ENCODE data around the gene CAPZB.

The CAPZB gene

GRCh38 chr1:19468397-19468956, 16.9 kb downstream of the CAPZB start:
- no peak for DNase-seq (ENCODE audit: low read depth)

- no peak for DNase-seq (ENCODE audit: low read depth)
These were observed 17.8 kb downstream of the CAPZB start for GRCh38 chr1:19467199-19468187.

GRCh38 chr1:19466112-19466561, 19.2 kb downstream of the CAPZB start:
- no peak for DNase-seq (ENCODE audit: low read depth)

- DNase-seq (ENCODE audit: low read depth): no peak
These were observed 19.7 kb downstream of the CAPZB start for GRCh38 chr1:19465650-19466049.

GRCh38 chr1:19465123-19465522, 20.2 kb downstream of the CAPZB start:
- no peak for DNase-seq (ENCODE audit: low read depth)

GRCh38 chr1:19464696-19465095, 20.6 kb downstream of the CAPZB start:
- no peak for DNase-seq (ENCODE audit: low read depth)

- DNase-seq (ENCODE audit: low read depth): no peak
These were observed 21.9 kb downstream of the CAPZB start for GRCh38 chr1:19463504-19463803.

GRCh38 chr1:19462781-19463503, 22.4 kb downstream of the CAPZB start:
- DNase-seq (ENCODE audit: low read depth): no peak

- no peak for DNase-seq (ENCODE audit: low read depth)
These were observed 24.2 kb downstream of the CAPZB start for GRCh38 chr1:19461220-19461554.

GRCh38 chr1:19460535-19461219, 24.7 kb downstream of the CAPZB start:
- DNase-seq (ENCODE audit: low read depth): no peak

GRCh38 chr1:19458815-19459417, 26.4 kb downstream of the CAPZB start:
- DNase-seq (ENCODE audit: low read depth): no peak

GRCh38 chr1:19457607-19458006, 27.7 kb downstream of the CAPZB start:
- DNase-seq (ENCODE audit: low read depth): no peak

GRCh38 chr1:19456968-19457441, 28.3 kb downstream of the CAPZB start:
- no peak for DNase-seq (ENCODE audit: low read depth)

GRCh38 chr1:19455353-19455752, 30.0 kb downstream of the CAPZB start:
- no peak for DNase-seq (ENCODE audit: low read depth)

GRCh38 chr1:19454265-19455146, 30.8 kb downstream of the CAPZB start:
- DNase-seq (ENCODE audit: low read depth): no peak

- no peak for DNase-seq (ENCODE audit: low read depth)
These were observed 31.6 kb downstream of the CAPZB start for GRCh38 chr1:19453741-19454201.

GRCh38 chr1:19452221-19452663, 33.1 kb downstream of the CAPZB start:
- peak; percentile 80 for DNase-seq (ENCODE audit: low read depth)

GRCh38 chr1:19450811-19451515, 34.4 kb downstream of the CAPZB start:
- DNase-seq (ENCODE audit: low read depth): peak; percentile 91

- no peak for DNase-seq (ENCODE audit: low read depth)
These were observed 35.7 kb downstream of the CAPZB start for GRCh38 chr1:19449454-19450228.

Measured in GM04503 (cell line).